H1 (cell line): Measurements from ENCODE around the gene ASCL5. TPM values are rescaled to one million over a fixed set of nuclear protein-coding genes. Genes with fewer than 3 reads are reported as not detected.

Experiments
- CBX5 ChIP-seq: fragments of 300-800, 300-1000 bp; sonication (generic); IDR thresholded peaks from 2 replicates; pipeline ENCODE4 v1.7.1; 2016; ENCODE audit warnings: antibody characterized with exemption, low read length, low read depth
- CBX8 ChIP-seq: fragments of 300-800, 300-1000 bp; sonication (generic); IDR thresholded peaks from 2 replicates; pipeline ENCODE4 v1.7.1; 2016; ENCODE audit warnings: low read depth, low read length, borderline replicate concordance
- CEBPB ChIP-seq: IDR thresholded peaks from 2 replicates; pipeline ENCODE4 v1.6.1; 2012; ENCODE audit warnings: low read depth, low read length
- CHD2 ChIP-seq: IDR thresholded peaks from 2 replicates; pipeline ENCODE4 v1.6.1; 2012; ENCODE audit warnings: low read length, improper control_type of control experiment
- CTBP2 ChIP-seq: IDR thresholded peaks from 2 replicates; pipeline ENCODE4 v1.7.0; 2011; ENCODE audit warnings: borderline replicate concordance, mild to moderate bottlenecking, moderate library complexity, mixed read lengths, low read length; ENCODE audit not compliant: insufficient read depth, insufficient read length
- EP300 ChIP-seq, 2 experiments: IDR thresholded peaks; 1 replicate in 1 of 2; 2 replicates in 1 of 2; pipeline ENCODE4 v1.6.1; 2011 to 2012; ENCODE audit warnings: low read depth in 2 of 2, low read length in 2 of 2, mild to moderate bottlenecking in 2 of 2, borderline replicate concordance in 1 of 2, inconsistent platforms in 1 of 2, moderate library complexity in 1 of 2
- GABPA ChIP-seq: IDR thresholded peaks from 2 replicates; pipeline ENCODE4 v1.6.1; 2011; ENCODE audit warnings: mild to moderate bottlenecking, low read length, moderate library complexity, borderline replicate concordance; ENCODE audit not compliant: insufficient read depth
- HDAC2 ChIP-seq, 2 experiments: fragments of 300-600 bp in 1 of 2; sonication (generic) in 1 of 2; IDR thresholded peaks; 2 replicates each; pipeline ENCODE4 v1.6.1; 2011 to 2012; ENCODE audit warnings: low read depth in 2 of 2, low read length in 2 of 2, mild to moderate bottlenecking in 2 of 2, moderate library complexity in 2 of 2, borderline replicate concordance in 1 of 2, inconsistent platforms in 1 of 2
- PHF8 ChIP-seq: fragments of 200-600 bp; sonication (generic); conservative IDR thresholded peaks from 2 replicates; pipeline ENCODE4 v1.7.1; 2012; ENCODE audit warnings: low read depth, mild to moderate bottlenecking, inconsistent platforms, low read length, moderate library complexity
- POLR2A ChIP-seq, 2 experiments: IDR thresholded peaks; 1 replicate in 1 of 2; 2 replicates in 1 of 2; pipeline ENCODE4 v1.6.1; 2011; ENCODE audit warnings: low read depth in 2 of 2, low read length in 2 of 2, mild to moderate bottlenecking in 2 of 2; ENCODE audit errors: control extremely low read depth in 1 of 2
- POU5F1 ChIP-seq: IDR thresholded peaks from 2 replicates; pipeline ENCODE4 v1.6.1; 2011; ENCODE audit warnings: low read depth, mild to moderate bottlenecking, low read length, moderate library complexity
- RBBP5 ChIP-seq: IDR thresholded peaks from 2 replicates; pipeline ENCODE4 v1.7.1; 2012; ENCODE audit warnings: low read depth, mild to moderate bottlenecking, inconsistent platforms, low read length, moderate library complexity, borderline replicate concordance
- RXRA ChIP-seq: IDR thresholded peaks from 2 replicates; pipeline ENCODE4 v1.6.1; 2011; ENCODE audit warnings: low read depth, mild to moderate bottlenecking, low read length, moderate library complexity; ENCODE audit not compliant: insufficient read depth
- SIX5 ChIP-seq: IDR thresholded peaks from 2 replicates; pipeline ENCODE4 v1.6.1; 2011; ENCODE audit warnings: mild to moderate bottlenecking, low read depth, low read length
- SRF ChIP-seq: IDR thresholded peaks from 2 replicates; pipeline ENCODE4 v1.6.1; 2011; ENCODE audit warnings: mild to moderate bottlenecking, low read depth, low read length, moderate library complexity
- TAF1 ChIP-seq: IDR thresholded peaks from 2 replicates; pipeline ENCODE4 v1.6.1; 2011; ENCODE audit warnings: mild to moderate bottlenecking, low read depth, low read length
- TAF7 ChIP-seq: optimal IDR thresholded peaks from 2 replicates; pipeline ENCODE3; 2011; ENCODE audit warnings: low read depth, mild to moderate bottlenecking, inconsistent platforms, low read length, moderate library complexity, borderline replicate concordance
- ZNF274 ChIP-seq: IDR thresholded peaks from 2 replicates; pipeline ENCODE4 v1.7.0; 2012; ENCODE audit warnings: low read length, borderline replicate concordance; ENCODE audit errors: extremely low read depth
- polyA plus RNA-seq, 7 experiments: library from polyadenylated mRNA; depleted of rRNA in 3 of 7; stranded (reverse) in 5 of 7; unstranded in 2 of 7; fragments of >200 nt in 5 of 7; fragments of 200-250 nt in 2 of 7; gene quantifications; 1 replicate in 5 of 7; 2 replicates in 1 of 7; 4 replicates in 1 of 7; pipeline versions ENCODE4 v1.2.1 to v1.2.3, GENCODE V29; 2011 to 2013; ENCODE audit warnings: missing spikeins in 2 of 7, mixed read lengths in 2 of 7
- total RNA-seq: library from RNA; stranded (reverse); fragmentation: NEBNext Ultra II Directional; extraction: Animal tissue kit (Norgen Biotek cat#: 25700); gene quantifications from 2 replicates; pipeline ENCODE4 v1.2.1, GENCODE V29; 2021
- TF ChIP-seq, protein P1 (sequence below): IDR thresholded peaks from 2 replicates; pipeline ENCODE4 v1.6.1; 2012; ENCODE audit warnings: inconsistent platforms
- TF ChIP-seq, protein P2 (sequence below): IDR thresholded peaks from 2 replicates; pipeline ENCODE4 v1.6.1; 2012; ENCODE audit warnings: inconsistent platforms
- TF ChIP-seq, protein P3 (sequence below), 3 experiments: IDR thresholded peaks; 1 replicate in 2 of 3; 2 replicates in 1 of 3; pipeline versions ENCODE4 v1.5.1 to v1.6.1; 2011; ENCODE audit warnings: low read length in 3 of 3, mild to moderate bottlenecking in 3 of 3, inconsistent platforms in 2 of 3, low read depth in 1 of 3, moderate library complexity in 1 of 3; ENCODE audit not compliant: insufficient read depth in 1 of 3; ENCODE audit errors: control extremely low read depth in 1 of 3

ASCL5 gene
- total and polyA plus RNA-seq, 2 of the 8 experiments (the other 6 are each of a cell fraction or from before 2014, with no cell fraction given) = 0.29 to 0.41 TPM

DNA sequence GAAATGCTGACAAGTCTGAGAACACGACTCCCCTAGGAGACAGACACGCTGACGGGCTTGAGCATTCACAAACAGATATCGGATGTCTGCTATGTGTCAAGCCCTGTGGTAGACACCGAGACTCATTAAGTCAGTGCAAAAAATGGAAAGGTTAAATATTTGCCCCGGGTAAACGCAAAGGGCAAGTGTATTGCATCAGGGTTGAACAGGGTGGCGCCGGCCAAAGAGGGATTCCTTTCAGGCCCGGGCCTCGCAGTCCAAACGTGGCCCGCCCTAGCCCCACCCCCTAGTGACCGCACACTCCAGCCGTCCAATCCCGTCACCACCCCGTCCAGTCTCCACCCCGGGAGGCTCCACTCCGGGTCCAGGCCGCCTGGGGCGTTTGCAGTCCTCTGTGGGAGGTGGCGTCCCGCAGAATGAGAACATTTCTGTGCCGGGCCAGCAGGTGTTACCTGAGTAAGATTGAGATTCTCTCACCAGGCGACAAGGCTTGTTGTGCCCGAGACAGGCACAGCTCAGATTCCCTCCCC, 43.6 kb upstream of the ASCL5 start (continued):
- TF ChIP-seq, protein P1, sequence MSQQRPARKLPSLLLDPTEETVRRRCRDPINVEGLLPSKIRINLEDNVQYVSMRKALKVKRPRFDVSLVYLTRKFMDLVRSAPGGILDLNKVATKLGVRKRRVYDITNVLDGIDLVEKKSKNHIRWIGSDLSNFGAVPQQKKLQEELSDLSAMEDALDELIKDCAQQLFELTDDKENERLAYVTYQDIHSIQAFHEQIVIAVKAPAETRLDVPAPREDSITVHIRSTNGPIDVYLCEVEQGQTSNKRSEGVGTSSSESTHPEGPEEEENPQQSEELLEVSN = no peak; the same call in 1 of the 2 replicates
- TF ChIP-seq CBX8 = no peak
- no peak for TF ChIP-seq CTBP2
- peak; percentile 51; the same call in 1 of the 2 replicates for TF ChIP-seq PHF8
- TF ChIP-seq GABPA = no peak
- TF ChIP-seq, protein P2, sequence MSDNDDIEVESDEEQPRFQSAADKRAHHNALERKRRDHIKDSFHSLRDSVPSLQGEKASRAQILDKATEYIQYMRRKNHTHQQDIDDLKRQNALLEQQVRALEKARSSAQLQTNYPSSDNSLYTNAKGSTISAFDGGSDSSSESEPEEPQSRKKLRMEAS = peak; percentile 39; the same call in 1 of the 2 replicates
- TF ChIP-seq CBX5 = no peak
- TF ChIP-seq TAF7 = no peak
- no peak for TF ChIP-seq SIX5
- TF ChIP-seq CEBPB = peak; percentile 70
- peak; percentile 31; the same call in 1 of the 2 replicates for TF ChIP-seq TAF1
- no peak for TF ChIP-seq POU5F1
- TF ChIP-seq, protein P3, sequence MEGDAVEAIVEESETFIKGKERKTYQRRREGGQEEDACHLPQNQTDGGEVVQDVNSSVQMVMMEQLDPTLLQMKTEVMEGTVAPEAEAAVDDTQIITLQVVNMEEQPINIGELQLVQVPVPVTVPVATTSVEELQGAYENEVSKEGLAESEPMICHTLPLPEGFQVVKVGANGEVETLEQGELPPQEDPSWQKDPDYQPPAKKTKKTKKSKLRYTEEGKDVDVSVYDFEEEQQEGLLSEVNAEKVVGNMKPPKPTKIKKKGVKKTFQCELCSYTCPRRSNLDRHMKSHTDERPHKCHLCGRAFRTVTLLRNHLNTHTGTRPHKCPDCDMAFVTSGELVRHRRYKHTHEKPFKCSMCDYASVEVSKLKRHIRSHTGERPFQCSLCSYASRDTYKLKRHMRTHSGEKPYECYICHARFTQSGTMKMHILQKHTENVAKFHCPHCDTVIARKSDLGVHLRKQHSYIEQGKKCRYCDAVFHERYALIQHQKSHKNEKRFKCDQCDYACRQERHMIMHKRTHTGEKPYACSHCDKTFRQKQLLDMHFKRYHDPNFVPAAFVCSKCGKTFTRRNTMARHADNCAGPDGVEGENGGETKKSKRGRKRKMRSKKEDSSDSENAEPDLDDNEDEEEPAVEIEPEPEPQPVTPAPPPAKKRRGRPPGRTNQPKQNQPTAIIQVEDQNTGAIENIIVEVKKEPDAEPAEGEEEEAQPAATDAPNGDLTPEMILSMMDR (IDR thresholded peaks at IDR 0.05; ENCODE audit: control extremely low read depth in 1 of 3, insufficient read depth in 1 of 3, low read depth in 1 of 3, low read length in 3 of 3) = no peak
- no peak for TF ChIP-seq SRF
- TF ChIP-seq CHD2 = no peak
- TF ChIP-seq EP300 (IDR thresholded peaks at IDR 0.05; ENCODE audit: borderline replicate concordance in 1 of 2, low read depth in 2 of 2, low read length in 2 of 2) = no peak
- TF ChIP-seq RBBP5 = no peak
- no peak for TF ChIP-seq POLR2A (IDR thresholded peaks at IDR 0.05; ENCODE audit: control extremely low read depth in 1 of 2, low read depth in 2 of 2, low read length in 2 of 2)
- TF ChIP-seq ZNF274 = no peak
- TF ChIP-seq RXRA = no peak
- TF ChIP-seq HDAC2 (IDR thresholded peaks at IDR 0.05; ENCODE audit: borderline replicate concordance in 1 of 2, low read depth in 2 of 2, low read length in 2 of 2) = no peak; a peak in 1 of 4 replicates
